GM10248 (cell line): ENCODE measurements around the gene IDI2.

Experiments used
- CTCF ChIA-PET: fragments of 300-600 bp; sonication (Branson Sonifier 250); formaldehyde crosslinking; extraction: SDS; loops from one replicate; lab custom pipeline; 2021; ENCODE audit warnings: antibody characterized with exemption; lab: Yijun Ruan, JAX
- POLR2A ChIA-PET: fragments of 350-650 bp; sonication (Branson Sonifier 250); formaldehyde crosslinking; extraction: SDS; loops from one replicate; lab custom pipeline; 2020; ENCODE audit warnings: antibody characterized with exemption; lab: Yijun Ruan, JAX
- DNase-seq: peaks from one replicate; pipeline ENCODE4 v3.0.0; 2012; ENCODE audit errors: extremely low spot score
- TF ChIP-seq, protein P1 (sequence below): IDR thresholded peaks from 2 replicates; pipeline ENCODE4 v1.5.1; 2012; ENCODE audit warnings: mild to moderate bottlenecking, low read depth; ENCODE audit errors: extremely low read depth, missing control alignments, control extremely low read depth

Gene IDI2

DNA sequence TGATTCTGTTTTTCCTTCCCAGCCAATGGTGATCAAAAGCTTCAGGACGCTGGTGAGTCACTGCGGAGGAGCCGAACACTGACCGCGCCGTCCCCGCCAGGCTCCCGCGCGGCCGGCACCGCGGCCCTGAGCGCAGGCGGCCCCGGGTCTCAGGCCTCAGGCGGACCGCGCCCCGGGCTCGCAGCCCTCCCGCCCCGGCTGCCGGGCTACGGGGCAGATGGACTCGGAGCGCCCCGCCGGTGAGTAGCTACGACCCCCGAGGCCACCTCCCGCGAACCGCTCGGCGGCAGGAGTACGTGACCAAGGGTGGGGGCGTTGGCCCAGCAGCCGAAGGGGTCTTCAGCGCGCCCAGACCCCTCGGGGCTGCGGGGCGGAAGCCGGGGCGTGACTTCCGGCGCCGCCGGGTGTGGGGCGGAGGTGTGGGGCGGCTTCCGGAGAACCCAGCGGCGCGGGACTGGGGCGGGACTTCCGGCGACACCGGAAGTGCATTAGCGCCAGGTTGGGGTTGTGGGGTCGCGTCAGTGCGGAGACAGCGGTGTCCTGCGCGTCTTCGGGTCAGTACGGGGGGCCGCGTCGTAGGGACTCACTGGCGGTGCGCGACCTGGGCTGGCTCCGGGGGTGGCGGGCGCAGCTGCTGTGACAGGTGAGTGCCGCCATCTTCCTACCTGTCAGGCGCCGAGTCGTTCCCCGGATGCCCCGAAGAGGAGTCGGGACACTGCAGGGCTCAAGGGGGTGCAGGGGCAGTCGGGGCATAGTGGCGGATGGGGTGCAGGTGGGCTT is 30.9 kb upstream of the IDI2 start, which contains the start of gene WDR37:
TSS of gene WDR37 (plus strand) at position 60 of the 780 bp plus-strand sequence. CDS start 15,771 bp downstream, outside the sequence.
- POLR2A ChIA-PET, result no interaction called here
- CTCF ChIA-PET, result interaction anchor here (1.0 kb wide), 1 partner anchor 125 kb away, joined by 3 read pairs; the partner anchor contains the start of gene LARP4B
- peak; percentile 95 for DNase-seq
- TF ChIP-seq, protein P1, sequence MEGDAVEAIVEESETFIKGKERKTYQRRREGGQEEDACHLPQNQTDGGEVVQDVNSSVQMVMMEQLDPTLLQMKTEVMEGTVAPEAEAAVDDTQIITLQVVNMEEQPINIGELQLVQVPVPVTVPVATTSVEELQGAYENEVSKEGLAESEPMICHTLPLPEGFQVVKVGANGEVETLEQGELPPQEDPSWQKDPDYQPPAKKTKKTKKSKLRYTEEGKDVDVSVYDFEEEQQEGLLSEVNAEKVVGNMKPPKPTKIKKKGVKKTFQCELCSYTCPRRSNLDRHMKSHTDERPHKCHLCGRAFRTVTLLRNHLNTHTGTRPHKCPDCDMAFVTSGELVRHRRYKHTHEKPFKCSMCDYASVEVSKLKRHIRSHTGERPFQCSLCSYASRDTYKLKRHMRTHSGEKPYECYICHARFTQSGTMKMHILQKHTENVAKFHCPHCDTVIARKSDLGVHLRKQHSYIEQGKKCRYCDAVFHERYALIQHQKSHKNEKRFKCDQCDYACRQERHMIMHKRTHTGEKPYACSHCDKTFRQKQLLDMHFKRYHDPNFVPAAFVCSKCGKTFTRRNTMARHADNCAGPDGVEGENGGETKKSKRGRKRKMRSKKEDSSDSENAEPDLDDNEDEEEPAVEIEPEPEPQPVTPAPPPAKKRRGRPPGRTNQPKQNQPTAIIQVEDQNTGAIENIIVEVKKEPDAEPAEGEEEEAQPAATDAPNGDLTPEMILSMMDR, result no peak

GRCh38 chr10:1054684-1055083 is 29.0 kb upstream of the IDI2 start:
- POLR2A ChIA-PET, result no interaction called here

DNA sequence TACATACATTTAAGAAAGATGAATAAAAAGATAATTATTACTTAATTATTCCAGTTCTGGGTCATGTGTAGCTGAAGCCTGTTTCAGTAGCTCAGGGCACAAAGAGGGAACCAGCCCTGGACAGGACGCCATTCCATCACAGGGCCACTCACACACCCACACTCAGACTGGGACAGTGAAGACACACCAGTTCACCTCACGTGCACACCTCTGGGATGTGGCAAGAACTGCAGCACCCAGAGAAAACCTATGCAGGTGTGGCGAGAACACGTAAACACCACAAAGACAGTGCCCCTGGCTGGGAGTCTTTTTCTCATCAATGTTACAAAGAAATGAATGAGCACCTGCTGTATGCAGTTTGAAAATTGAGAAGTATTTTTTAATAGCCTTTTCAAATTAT is 24.9 kb upstream of the IDI2 start:
- TF ChIP-seq, protein P1, result no peak
- ChIA-PET CTCF (interaction anchor here (1.5 kb wide), 1 partner anchor 62 kb away, joined by 5 read pairs; the partner anchor contains the start of gene GTPBP4), POLR2A (interaction anchor here (3.6 kb wide), 1 partner anchor 14 kb away, joined by 33 read pairs; no protein-coding TSS in a partner anchor)
- DNase-seq, result no peak

More at GRCh38 chr10:1054684-1055083, 29.0 kb upstream of the IDI2 start:
- CTCF ChIA-PET, result no interaction called here
- TF ChIP-seq, protein P1, result no peak
- no peak for DNase-seq

- TF ChIP-seq, protein P1, result no peak
- POLR2A ChIA-PET, result interaction anchor here (3.6 kb wide), 1 partner anchor 14 kb away, joined by 33 read pairs; no protein-coding TSS in a partner anchor
- DNase-seq, result no peak
- CTCF ChIA-PET, result interaction anchor here (1.5 kb wide), 1 partner anchor 62 kb away, joined by 5 read pairs; the partner anchor contains the start of gene GTPBP4
Measured at GRCh38 chr10:1050145-1050544, 24.5 kb upstream of the IDI2 start.

GRCh38 chr10:1049425-1049958 is 23.8 kb upstream of the IDI2 start:
- no peak for DNase-seq
- ChIA-PET CTCF (interaction anchor here (1.5 kb wide), 2 partner anchors 13 to 61 kb away, joined by 5 to 8 read pairs; partner anchors contain the start of gene GTPBP4), POLR2A (interaction anchor here (1.0 to 3.6 kb wide), 6 partner anchors 13 to 121 kb away, joined by 3 to 33 read pairs (median 4); partner anchors contain the start of gene LARP4B)
- TF ChIP-seq, protein P1, result no peak

- DNase-seq, result peak; percentile 97
- CTCF ChIA-PET, result interaction anchor here (0.7 to 1.5 kb wide), 3 partner anchors 13 to 121 kb away, joined by 3 to 8 read pairs (median 5); partner anchors contain the start of gene GTPBP4
- POLR2A ChIA-PET, result interaction anchor here (1.0 to 3.6 kb wide), 6 partner anchors 12 to 121 kb away, joined by 3 to 33 read pairs (median 4); partner anchors contain the start of gene LARP4B
- TF ChIP-seq, protein P1, result no peak
Measured at GRCh38 chr10:1048732-1049424, 23.2 kb upstream of the IDI2 start, which contains the start of gene IDI1. Gene IDI1 (minus strand): TSS chr10:1049119. CDS start chr10:1049003, 116 bp downstream.
